HCT116 (cell line): Measurements from ENCODE around the gene ABCC2. TPM values are rescaled to one million over a fixed set of nuclear protein-coding genes. Genes with fewer than 3 reads are reported as not detected.

Experiments
- ATAC-seq: fragments of 200-7000 bp; cut with Tn5 transposase; 2 replicates; pipeline ENCODE4 v1.9.1; 2020; ENCODE audit warnings: mild to moderate bottlenecking, moderate library complexity
- BruUV-seq: library from RNA; stranded (reverse); fragments of 400-500 nt; replicated peaks from 2 replicates; lab custom pipeline; 2021; lab: Mats Ljungman, UMichigan
- CTCF ChIA-PET: fragments of 300-600 bp; sonication (Branson Sonifier 250); formaldehyde crosslinking; loops from one replicate; lab custom pipeline; 2021; ENCODE audit warnings: antibody characterized with exemption; lab: Charles Lee
- POLR2A ChIA-PET: fragments of 300-600, 350-600 bp; sonication (Branson Sonifier 250); formaldehyde crosslinking; loops from one replicate; lab custom pipeline; 2021; ENCODE audit warnings: antibody characterized with exemption; lab: Charles Lee
- RAD21 ChIA-PET, 2 experiments: fragments of 300-600 bp; sonication (Branson Sonifier 250); formaldehyde crosslinking; loops; one replicate each; lab custom pipeline; 2023; ENCODE audit warnings: low total read pairs in 2 of 2; ENCODE audit not compliant: uncharacterized antibody in 2 of 2, unreplicated experiment in 2 of 2, low non-redundant PET in 1 of 2; lab: Charles Lee
- DNase-seq: peaks from one replicate; pipeline ENCODE4 v3.0.0-alpha.2; 2010; ENCODE audit warnings: low read depth, low spot score
- H2AFZ ChIP-seq: fragments of 200-600 bp; shearing (Covaris generic), sonication (generic); 2 replicates; pipeline ENCODE4 v1.6.1; 2017; ENCODE audit warnings: low read depth, mixed run types, mixed read lengths, antibody characterized with exemption, low read length; ENCODE audit not compliant: poor library complexity, severe bottlenecking
- H3K27ac ChIP-seq: 2 replicates; pipeline ENCODE4 v1.5.1; 2012; ENCODE audit warnings: low read depth, low read length
- H3K27me3 ChIP-seq: fragments of 200-600 bp; sonication (generic); 2 replicates; pipeline ENCODE4 v1.6.1; 2016; ENCODE audit warnings: mixed run types, low read length, mixed read lengths; ENCODE audit not compliant: insufficient read depth
- H3K36me3 ChIP-seq, 2 experiments: fragments of 200-500 bp in 1 of 2; fragments of 200-600 bp in 1 of 2; sonication (Bioruptor generic) in 1 of 2; sonication (generic) in 1 of 2; 2 replicates each; pipeline versions ENCODE4 v1.5.1 to v1.6.1; 2014 to 2016; ENCODE audit warnings: low read length in 2 of 2, inconsistent platforms in 1 of 2, mixed read lengths in 1 of 2, mixed run types in 1 of 2; ENCODE audit not compliant: insufficient read depth in 2 of 2, control insufficient read depth in 1 of 2
- H3K4me1 ChIP-seq, 2 experiments: fragments of 200-600 bp in 1 of 2; sonication (generic) in 1 of 2; 2 replicates each; pipeline versions ENCODE4 v1.5.1 to v1.6.1; 2012 to 2017; ENCODE audit warnings: low read length in 2 of 2, inconsistent platforms in 1 of 2, mild to moderate bottlenecking in 1 of 2, mixed read lengths in 1 of 2, mixed run types in 1 of 2, moderate library complexity in 1 of 2; ENCODE audit not compliant: insufficient read depth in 2 of 2, control insufficient read depth in 1 of 2
- H3K4me2 ChIP-seq: fragments of 200-600 bp; sonication (generic); 2 replicates; pipeline ENCODE4 v1.6.1; 2017; ENCODE audit warnings: mixed run types, low read length, mixed read lengths
- H3K4me3 ChIP-seq, 2 experiments: fragments of 200-600 bp in 1 of 2; sonication (generic) in 1 of 2; replicated peaks in 1 of 2; 2 replicates each; pipeline ENCODE4 v1.5.1; 2011 to 2016; ENCODE audit warnings: low read length in 2 of 2, control low read depth in 1 of 2, low read depth in 1 of 2, mild to moderate bottlenecking in 1 of 2, mixed read lengths in 1 of 2, mixed run types in 1 of 2
- H3K79me2 ChIP-seq: fragments of 200-600 bp; sonication (generic); 2 replicates; pipeline ENCODE4 v1.6.1; 2017; ENCODE audit warnings: mild to moderate bottlenecking, mixed run types, low read length, moderate library complexity, mixed read lengths; ENCODE audit not compliant: insufficient read depth
- H3K9ac ChIP-seq: fragments of 200-600 bp; sonication (generic); 2 replicates; pipeline ENCODE4 v1.6.1; 2016; ENCODE audit warnings: low read length, mixed read lengths
- H3K9me2 ChIP-seq: fragments of 200-600 bp; sonication (generic), shearing (Covaris generic); 2 replicates; pipeline ENCODE4 v1.6.1; 2017; ENCODE audit warnings: mixed run types, mild to moderate bottlenecking, moderate library complexity; ENCODE audit not compliant: insufficient read depth
- H3K9me3 ChIP-seq, 2 experiments: fragments of 200-500 bp in 1 of 2; fragments of 200-600 bp in 1 of 2; sonication (Bioruptor generic) in 1 of 2; sonication (generic) in 1 of 2; 2 replicates each; pipeline ENCODE4 v1.6.1; 2014 to 2017; ENCODE audit warnings: low read length in 2 of 2, mixed read lengths in 2 of 2, inconsistent platforms in 1 of 2, low read depth in 1 of 2, mild to moderate bottlenecking in 1 of 2, mixed run types in 1 of 2, moderate library complexity in 1 of 2; ENCODE audit not compliant: control insufficient read depth in 1 of 2, insufficient read depth in 1 of 2
- H4K20me1 ChIP-seq: fragments of 200-600 bp; sonication (generic), shearing (Covaris generic); 2 replicates; pipeline ENCODE4 v1.6.1; 2017; ENCODE audit warnings: mixed run types, mild to moderate bottlenecking, moderate library complexity; ENCODE audit not compliant: insufficient read depth
- ATF3 ChIP-seq: IDR thresholded peaks from 2 replicates; pipeline ENCODE4 v1.6.1; 2012
- CBX3 ChIP-seq: IDR thresholded peaks from 2 replicates; pipeline ENCODE4 v1.6.1; 2012; ENCODE audit warnings: low read depth
- CEBPB ChIP-seq: IDR thresholded peaks from 2 replicates; pipeline ENCODE4 v1.6.1; 2012; ENCODE audit warnings: low read depth
- CTCF ChIP-seq, 3 experiments: fragments of 200-600 bp in 1 of 3; sonication (generic) in 1 of 3; IDR thresholded peaks in 2 of 3; conservative IDR thresholded peaks in 1 of 3; 2 replicates each; pipeline ENCODE4 v1.5.1; 2012 to 2017; ENCODE audit warnings: low read depth in 2 of 3, low read length in 2 of 3, antibody characterized with exemption in 1 of 3, borderline replicate concordance in 1 of 3, control low read depth in 1 of 3, mild to moderate bottlenecking in 1 of 3, mixed read lengths in 1 of 3, mixed run types in 1 of 3, moderate library complexity in 1 of 3; ENCODE audit not compliant: insufficient read depth in 1 of 3
- EGR1 ChIP-seq: IDR thresholded peaks from 2 replicates; pipeline ENCODE4 v1.6.1; 2012; ENCODE audit warnings: low read depth
- EZH2 ChIP-seq: fragments of 200-600 bp; sonication (generic); IDR thresholded peaks from 2 replicates; pipeline ENCODE4 v1.6.1; 2017; ENCODE audit warnings: antibody characterized with exemption, mixed run types
- FOSL1 ChIP-seq: IDR thresholded peaks from 2 replicates; pipeline ENCODE4 v1.6.1; 2012; ENCODE audit warnings: low read depth
- JUND ChIP-seq: IDR thresholded peaks from 2 replicates; pipeline ENCODE4 v1.6.1; 2012
- MAX ChIP-seq: IDR thresholded peaks from 2 replicates; pipeline ENCODE4 v1.6.1; 2012
- POLR2AphosphoS5 ChIP-seq: IDR thresholded peaks from 2 replicates; pipeline ENCODE4 v1.6.1; 2011; ENCODE audit warnings: mild to moderate bottlenecking, low read depth, low read length, moderate library complexity
- RAD21 ChIP-seq: IDR thresholded peaks from 2 replicates; pipeline ENCODE4 v1.6.1; 2012; ENCODE audit warnings: low read depth, mild to moderate bottlenecking
- REST ChIP-seq: IDR thresholded peaks from 2 replicates; pipeline ENCODE4 v1.6.1; 2012; ENCODE audit warnings: low read depth
- SIN3A ChIP-seq: IDR thresholded peaks from 2 replicates; pipeline ENCODE4 v1.6.1; 2012; ENCODE audit warnings: low read depth
- TCF7L2 ChIP-seq: IDR thresholded peaks from 2 replicates; pipeline ENCODE4 v1.7.0; 2011; ENCODE audit warnings: borderline replicate concordance, inconsistent platforms; ENCODE audit not compliant: insufficient read depth, insufficient read length; ENCODE audit errors: extremely low read depth
- YY1 ChIP-seq: IDR thresholded peaks from 2 replicates; pipeline ENCODE4 v1.6.1; 2011; ENCODE audit warnings: low read length, low read depth, moderate library complexity, mild to moderate bottlenecking; ENCODE audit not compliant: insufficient replicate concordance; ENCODE audit errors: extremely low read depth
- ZFX ChIP-seq: fragments of 450-650 bp; IDR thresholded peaks from 2 replicates; pipeline ENCODE4 v1.6.1; 2017
- ZNF274 ChIP-seq: fragments of 200-500 bp; sonication (Bioruptor generic); IDR thresholded peaks from 2 replicates; pipeline ENCODE4 v1.6.1; 2014; ENCODE audit warnings: mild to moderate bottlenecking, low read depth, low read length, inconsistent platforms
- intact Hi-C: fragments of 100-400 bp; cut with micrococcal nuclease; formaldehyde crosslinking; loops from 2 replicates; pipeline ENCODE4 v1.10.0; 2022
- total RNA-seq: library from RNA; stranded (reverse); gene quantifications from one replicate; pipeline ENCODE4 v1.2.1, GENCODE V29; 2021; ENCODE audit not compliant: unreplicated experiment

The ABCC2 gene
- total RNA-seq, 1 experiment from 2014 or later: 88.2 TPM

- H3K4me2 ChIP-seq: no peak overlapping the region
- H3K9ac ChIP-seq: no peak overlapping the region
- H3K9me2 ChIP-seq: no peaks in the 10 kb centered on the region
- intact Hi-C loops: no loop called here
- no peak overlapping the region for H3K27ac ChIP-seq
- ChIA-PET POLR2A (no interaction called here), RAD21 (no interaction called here), CTCF (no interaction called here)
- no peak overlapping the region for H3K4me3 ChIP-seq
- no peaks in the 10 kb centered on the region for H3K9me3 ChIP-seq
- H3K79me2 ChIP-seq: no peaks in the 10 kb centered on the region
- H2AFZ ChIP-seq: no peak overlapping the region
- DNase-seq (no peak), ATAC-seq (no peak)
- BruUV-seq: no TSS peak
- no peaks in the 10 kb centered on the region for H4K20me1 ChIP-seq
- no peaks in the 10 kb centered on the region for H3K27me3 ChIP-seq
- no peaks in the 10 kb centered on the region for H3K4me1 ChIP-seq
- peaks cover 33 to 66% of the 10 kb centered on the region in 2 experiments for H3K36me3 ChIP-seq
- TF ChIP-seq EZH2 (no peak), CEBPB (no peak)
Observed at GRCh38 chr10:99815621-99816020, 33.2 kb downstream of the ABCC2 start.

- H3K9me3 ChIP-seq: no peaks in the 10 kb centered on the region
- H2AFZ ChIP-seq: no peak overlapping the region
- ChIA-PET POLR2A (no interaction called here), RAD21 (no interaction called here), CTCF (interaction anchor here (1.5 kb wide), 1 partner anchor 18 kb away, joined by 5 read pairs; no protein-coding TSS in a partner anchor)
- H3K36me3 ChIP-seq: peaks cover 8 to 44% of the 10 kb centered on the region in 2 experiments; a peak in 3 of 4 replicates
- H3K79me2 ChIP-seq: no peaks in the 10 kb centered on the region
- no peaks in the 10 kb centered on the region for H3K4me1 ChIP-seq
- intact Hi-C loops: no loop called here
- ATAC-seq (no peak), DNase-seq (no peak)
- no peak overlapping the region for H3K9ac ChIP-seq
- H3K27ac ChIP-seq: no peak overlapping the region
- no peaks in the 10 kb centered on the region for H3K27me3 ChIP-seq
- no peaks in the 10 kb centered on the region for H4K20me1 ChIP-seq
- no peak overlapping the region for H3K4me3 ChIP-seq
- H3K4me2 ChIP-seq: no peak overlapping the region
- TF ChIP-seq EGR1: no peak
- no peak for TF ChIP-seq CEBPB
- no peak for TF ChIP-seq REST
- no peak for TF ChIP-seq CTCF (IDR thresholded peaks at IDR 0.05 in 2 of 3, conservative IDR thresholded peaks at IDR 0.05 in 1 of 3; ENCODE audit: borderline replicate concordance in 1 of 3, insufficient read depth in 1 of 3, low read depth in 2 of 3, low read length in 2 of 3)
- no peak for TF ChIP-seq POLR2AphosphoS5
- TF ChIP-seq RAD21: no peak
- TF ChIP-seq ZNF274: no peak
- no peak for TF ChIP-seq MAX
- TF ChIP-seq ZFX: no peak
- TF ChIP-seq JUND: no peak
- no peak for TF ChIP-seq CBX3
- TF ChIP-seq SIN3A: no peak
- TF ChIP-seq YY1: no peak
- no peak for TF ChIP-seq FOSL1
- TF ChIP-seq TCF7L2: no peak
- no peak for TF ChIP-seq ATF3
- H3K9me2 ChIP-seq: no peaks in the 10 kb centered on the region
- BruUV-seq: no TSS peak
Observed at GRCh38 chr10:99827936-99828335, 45.5 kb downstream of the ABCC2 start.
